HepG2 (cell line): ENCODE measurements around the gene STIP1. TPM values are rescaled to one million over a fixed set of nuclear protein-coding genes. Genes with fewer than 3 reads are reported as not detected.

Experiments used
- ETV6 ChIP-seq: sonication (generic); formaldehyde crosslinking; conservative IDR thresholded peaks from 2 replicates; pipeline ENCODE4 v1.4.0; 2020; ENCODE audit warnings: missing genetic modification reagents
- HNRNPLL ChIP-seq: fragments of 200-400 bp; formaldehyde crosslinking; IDR thresholded peaks from 2 replicates; pipeline ENCODE4 v1.6.1; 2017; ENCODE audit warnings: mild to moderate bottlenecking, low read depth, low read length; ENCODE audit not compliant: poor library complexity, severe bottlenecking
- KAT7 ChIP-seq: IDR thresholded peaks from 2 replicates; pipeline ENCODE4 v1.6.1; 2018; ENCODE audit warnings: borderline replicate concordance, missing compliant biosample characterization
- MAFG ChIP-seq: sonication (generic); formaldehyde crosslinking; IDR thresholded peaks from 2 replicates; pipeline ENCODE4 v1.5.1; 2020; ENCODE audit warnings: mild to moderate bottlenecking, missing genetic modification reagents
- MIXL1 ChIP-seq: IDR thresholded peaks from 2 replicates; pipeline ENCODE4 v1.6.1; 2016
- MNT ChIP-seq: fragments of 450-650 bp; IDR thresholded peaks from 2 replicates; pipeline ENCODE4 v1.6.1; 2016
- NFYB ChIP-seq: sonication (generic); formaldehyde crosslinking; IDR thresholded peaks from 2 replicates; pipeline ENCODE4 v1.4.0; 2020; ENCODE audit warnings: missing genetic modification reagents
- NR2F6 ChIP-seq, 2 experiments: IDR thresholded peaks; 2 replicates each; pipeline ENCODE4 v1.6.1; 2016; ENCODE audit warnings: antibody characterized with exemption in 1 of 2, mild to moderate bottlenecking in 1 of 2
- PATZ1 ChIP-seq: sonication (generic); formaldehyde crosslinking; IDR thresholded peaks from 2 replicates; pipeline ENCODE4 v1.4.0; 2020; ENCODE audit warnings: missing genetic modification reagents
- POLR2G ChIP-seq: fragments of 200-400 bp; formaldehyde crosslinking; IDR thresholded peaks from 2 replicates; pipeline ENCODE4 v1.6.1; 2018; ENCODE audit warnings: mild to moderate bottlenecking, low read depth, low read length, moderate library complexity
- SNAPC5 ChIP-seq: sonication (generic); formaldehyde crosslinking; IDR thresholded peaks from 2 replicates; pipeline ENCODE4 v1.8.1; 2023; ENCODE audit warnings: mild to moderate bottlenecking, missing genetic modification reagents, borderline replicate concordance
- TFE3 ChIP-seq: IDR thresholded peaks from 2 replicates; pipeline ENCODE4 v1.6.1; 2016
- YEATS4 ChIP-seq: sonication (generic); formaldehyde crosslinking; IDR thresholded peaks from 2 replicates; pipeline ENCODE4 v1.4.0; 2020; ENCODE audit warnings: missing genetic modification reagents, borderline replicate concordance
- ZBED4 ChIP-seq: sonication (generic); formaldehyde crosslinking; IDR thresholded peaks from 2 replicates; pipeline ENCODE4 v1.4.0; 2020; ENCODE audit warnings: missing genetic modification reagents, borderline replicate concordance
- ZNF550 ChIP-seq: sonication (generic); formaldehyde crosslinking; IDR thresholded peaks from 2 replicates; pipeline ENCODE4 v1.4.0; 2020; ENCODE audit warnings: mild to moderate bottlenecking, missing genetic modification reagents, borderline replicate concordance
- ZNF558 ChIP-seq: sonication (generic); formaldehyde crosslinking; IDR thresholded peaks from 2 replicates; pipeline ENCODE4 v1.9.0; 2022; ENCODE audit warnings: mild to moderate bottlenecking, missing genetic modification reagents, borderline replicate concordance
- ZNF709 ChIP-seq: sonication (generic); formaldehyde crosslinking; IDR thresholded peaks from 2 replicates; pipeline ENCODE4 v1.5.0; 2020; ENCODE audit warnings: mild to moderate bottlenecking, missing genetic modification reagents
- ZNF782 ChIP-seq: sonication (generic); formaldehyde crosslinking; IDR thresholded peaks from 2 replicates; pipeline ENCODE4 v1.4.0; 2020; ENCODE audit warnings: missing genetic modification reagents, mild to moderate bottlenecking, borderline replicate concordance
- ZNF891 ChIP-seq: sonication (generic); formaldehyde crosslinking; IDR thresholded peaks from 2 replicates; pipeline ENCODE4 v1.5.0; 2020; ENCODE audit warnings: mild to moderate bottlenecking, missing genetic modification reagents
- ZSCAN25 ChIP-seq: sonication (generic); formaldehyde crosslinking; IDR thresholded peaks from 2 replicates; pipeline ENCODE4 v1.8.0; 2022; ENCODE audit warnings: mild to moderate bottlenecking, missing genetic modification reagents
- polyA plus RNA-seq, 8 experiments: library from polyadenylated mRNA; depleted of rRNA in 3 of 8; stranded (reverse) in 7 of 8; unstranded in 1 of 8; fragments of >200 nt; fragmentation: Illumina TruSeq in 4 of 8; extraction: Trizol in 4 of 8; gene quantifications; 2 replicates each; pipeline versions ENCODE4 v1.2.1 to v1.2.3, GENCODE V29; 2011 to 2016; ENCODE audit warnings: low read depth in 4 of 8, missing spikeins in 1 of 8, mixed read lengths in 1 of 8; ENCODE audit not compliant: insufficient read depth in 1 of 8
- total RNA-seq, 5 experiments: library from RNA; depleted of rRNA; stranded (reverse); fragments of >200 nt; fragmentation: Illumina TruSeq; extraction: Trizol; gene quantifications; 2 replicates each; pipeline ENCODE4 v1.2.3, GENCODE V29; 2016; ENCODE audit warnings: low read depth in 1 of 5

Gene STIP1
- total and polyA plus RNA-seq, 2 of the 13 experiments (the other 11 are each of a cell fraction or from before 2014, with no cell fraction given) = 81.1 to 217 TPM

- TF ChIP-seq YEATS4 (CRISPR knock-in tag) (peak; percentile 34; the same call in 1 of the 2 replicates), ZNF891 (CRISPR knock-in tag) (peak; percentile 77), ZNF782 (CRISPR knock-in tag) (no peak), ZNF558 (CRISPR knock-in tag) (peak; percentile 83; the same call in 1 of the 2 replicates), ZBED4 (peak; percentile 16; the same call in 1 of the 2 replicates), POLR2G (peak; percentile 78), ZNF550 (CRISPR knock-in tag) (no peak), MIXL1 (CRISPR knock-in tag) (no peak), PATZ1 (CRISPR knock-in tag) (peak; percentile 69), ZNF709 (CRISPR knock-in tag) (peak; percentile 24; the same call in 1 of the 2 replicates), SNAPC5 (peak; percentile 56; the same call in 1 of the 2 replicates), HNRNPLL (peak; percentile 62), MAFG (CRISPR knock-in tag) (no peak), NR2F6 (IDR thresholded peaks at IDR 0.05) (no peak), NR2F6 (CRISPR knock-in tag; IDR thresholded peaks at IDR 0.05) (0 out of 2 replicates have a peak, but pooled peaks have one; percentile 31), ZSCAN25 (CRISPR knock-in tag) (peak; percentile 33; the same call in 1 of the 2 replicates), TFE3 (CRISPR knock-in tag) (0 out of 2 replicates have a peak, but pooled peaks have one; percentile 23), MNT (no peak), KAT7 (CRISPR knock-in tag) (peak; percentile 63; the same call in 1 of the 2 replicates), ETV6 (CRISPR knock-in tag) (no peak), NFYB (peak; percentile 76)
These were observed 44.4 kb downstream of the STIP1 start, which contains the start of gene DNAJC4 (continued) for GRCh38 chr11:64230171-64230984.
